MM.1S (cell line): ENCODE measurements around the gene GRPR.

Source experiments
- DNase-seq: peaks from one replicate; pipeline ENCODE4 v3.0.0-alpha.2; 2015
- H2AFZ ChIP-seq: fragments of 300-600 bp; sonication (generic); 2 replicates; pipeline ENCODE4 v1.6.0; 2016; ENCODE audit warnings: antibody characterized with exemption, low read length
- H3F3A ChIP-seq: fragments of 300-600 bp; sonication (generic); 2 replicates; pipeline ENCODE4 v1.6.1; 2016; ENCODE audit warnings: mild to moderate bottlenecking, antibody characterized with exemption, low read length, moderate library complexity, mixed read lengths; ENCODE audit not compliant: insufficient read depth
- H3K27ac ChIP-seq: fragments of 300-600 bp; sonication (generic); 2 replicates; pipeline ENCODE4 v1.5.1; 2016; ENCODE audit warnings: mild to moderate bottlenecking, low read length
- H3K27me3 ChIP-seq: fragments of 300-600 bp; sonication (generic); replicated peaks from 2 replicates; pipeline ENCODE4 v1.6.0; 2016; ENCODE audit warnings: low read length; ENCODE audit not compliant: insufficient read depth
- H3K36me3 ChIP-seq: fragments of 300-600 bp; sonication (generic); replicated peaks from 2 replicates; pipeline ENCODE4 v1.6.1; 2016; ENCODE audit warnings: mild to moderate bottlenecking, low read length, mixed read lengths; ENCODE audit not compliant: insufficient read depth
- H3K4me1 ChIP-seq: fragments of 300-600 bp; sonication (generic); 2 replicates; pipeline ENCODE4 v1.6.1; 2016; ENCODE audit warnings: low read length, mixed read lengths
- H3K4me2 ChIP-seq: fragments of 300-600 bp; sonication (generic); 2 replicates; pipeline ENCODE4 v1.6.0; 2016; ENCODE audit warnings: low read depth, low read length
- H3K4me3 ChIP-seq: fragments of 300-600 bp; sonication (generic); 2 replicates; pipeline ENCODE4 v1.5.1; 2016; ENCODE audit warnings: low read length, mixed read lengths
- H3K79me2 ChIP-seq: fragments of 300-600 bp; sonication (generic); 2 replicates; pipeline ENCODE4 v1.6.1; 2016; ENCODE audit warnings: mixed run types, low read length, mixed read lengths
- H3K9ac ChIP-seq: fragments of 300-600 bp; sonication (generic); 2 replicates; pipeline ENCODE4 v1.6.1; 2016; ENCODE audit warnings: low read length, mixed read lengths
- H3K9me2 ChIP-seq: fragments of 300-600 bp; sonication (generic); replicated peaks from 2 replicates; pipeline ENCODE4 v1.6.1; 2016; ENCODE audit warnings: mild to moderate bottlenecking, low read length, mixed read lengths; ENCODE audit not compliant: insufficient read depth
- H3K9me3 ChIP-seq: fragments of 300-600 bp; sonication (generic); replicated peaks from 2 replicates; pipeline ENCODE4 v1.6.1; 2016; ENCODE audit warnings: mild to moderate bottlenecking, low read length, mixed read lengths; ENCODE audit not compliant: insufficient read depth
- H4K20me1 ChIP-seq: fragments of 300-600 bp; sonication (generic); 2 replicates; pipeline ENCODE4 v1.6.1; 2016; ENCODE audit warnings: mild to moderate bottlenecking, low read length, moderate library complexity, mixed read lengths; ENCODE audit not compliant: insufficient read depth
- EZH2 ChIP-seq: fragments of 300-600 bp; sonication (generic); optimal IDR thresholded peaks from 2 replicates; pipeline ENCODE3; 2017; ENCODE audit warnings: low read depth, mild to moderate bottlenecking, antibody characterized with exemption, low read length, mixed read lengths
- EZH2phosphoT487 ChIP-seq: fragments of 300-600 bp; sonication (generic); IDR thresholded peaks from 2 replicates; pipeline ENCODE4 v1.6.1; 2018; ENCODE audit warnings: antibody characterized with exemption, low read length
- TF ChIP-seq, protein P1 (sequence below): fragments of 300-600 bp; sonication (generic); IDR thresholded peaks from 2 replicates; pipeline ENCODE4 v1.5.1; 2016; ENCODE audit warnings: antibody characterized with exemption, low read length, mixed read lengths

The GRPR gene

DNA sequence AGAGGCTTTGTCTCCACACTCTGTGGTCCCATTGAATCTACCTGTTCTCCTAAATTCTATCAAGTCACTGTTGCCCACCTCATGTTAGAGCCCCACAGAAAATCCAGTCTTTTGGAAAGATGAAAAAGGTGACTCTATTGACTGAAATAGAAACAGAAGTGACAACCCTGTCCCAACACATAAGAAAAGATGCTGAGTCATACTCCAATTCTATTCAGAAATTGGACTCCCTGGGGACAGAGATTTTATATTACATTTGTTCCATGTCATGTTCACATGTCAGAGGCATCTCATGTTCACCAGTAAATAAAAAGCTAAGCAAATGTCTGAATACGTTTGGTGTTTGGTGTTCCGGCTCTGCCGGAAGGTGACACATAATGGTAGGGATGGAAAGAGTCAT, 2.9 kb upstream of the GRPR start:
- TF ChIP-seq, protein P1, sequence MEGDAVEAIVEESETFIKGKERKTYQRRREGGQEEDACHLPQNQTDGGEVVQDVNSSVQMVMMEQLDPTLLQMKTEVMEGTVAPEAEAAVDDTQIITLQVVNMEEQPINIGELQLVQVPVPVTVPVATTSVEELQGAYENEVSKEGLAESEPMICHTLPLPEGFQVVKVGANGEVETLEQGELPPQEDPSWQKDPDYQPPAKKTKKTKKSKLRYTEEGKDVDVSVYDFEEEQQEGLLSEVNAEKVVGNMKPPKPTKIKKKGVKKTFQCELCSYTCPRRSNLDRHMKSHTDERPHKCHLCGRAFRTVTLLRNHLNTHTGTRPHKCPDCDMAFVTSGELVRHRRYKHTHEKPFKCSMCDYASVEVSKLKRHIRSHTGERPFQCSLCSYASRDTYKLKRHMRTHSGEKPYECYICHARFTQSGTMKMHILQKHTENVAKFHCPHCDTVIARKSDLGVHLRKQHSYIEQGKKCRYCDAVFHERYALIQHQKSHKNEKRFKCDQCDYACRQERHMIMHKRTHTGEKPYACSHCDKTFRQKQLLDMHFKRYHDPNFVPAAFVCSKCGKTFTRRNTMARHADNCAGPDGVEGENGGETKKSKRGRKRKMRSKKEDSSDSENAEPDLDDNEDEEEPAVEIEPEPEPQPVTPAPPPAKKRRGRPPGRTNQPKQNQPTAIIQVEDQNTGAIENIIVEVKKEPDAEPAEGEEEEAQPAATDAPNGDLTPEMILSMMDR, result no peak
- no peak for TF ChIP-seq EZH2phosphoT487
- TF ChIP-seq EZH2, result no peak
- H3K4me3 ChIP-seq, result peak overlapping the region; percentile 37
- no peaks in the 10 kb centered on the region for H3K9me3 ChIP-seq
- H4K20me1 ChIP-seq, result no peaks in the 10 kb centered on the region
- no peaks in the 10 kb centered on the region for H3K36me3 ChIP-seq
- peaks cover 34% of the 10 kb centered on the region for H3K27me3 ChIP-seq
- no peaks in the 10 kb centered on the region for H3K9me2 ChIP-seq
- peak overlapping the region; percentile 66; the same call in 1 of the 2 replicates for H3K27ac ChIP-seq
- no peak for DNase-seq
- peaks cover 19% of the 10 kb centered on the region for H3K4me1 ChIP-seq
- H3F3A ChIP-seq, result peaks cover 19% of the 10 kb centered on the region
- H2AFZ ChIP-seq, result no peak overlapping the region
- H3K79me2 ChIP-seq, result no peaks in the 10 kb centered on the region
- H3K4me2 ChIP-seq, result peak overlapping the region; percentile 78
- H3K9ac ChIP-seq, result no peak overlapping the region

- Histone ChIP-seq H2AFZ (no peak overlapping the region), H3K27ac (no peak overlapping the region), H3K9me2 (no peaks in the 10 kb centered on the region), H3F3A (peaks cover 17% of the 10 kb centered on the region), H3K9me3 (no peaks in the 10 kb centered on the region), H3K4me2 (no peak overlapping the region), H3K36me3 (no peaks in the 10 kb centered on the region), H3K4me1 (peaks cover 16% of the 10 kb centered on the region), H3K4me3 (no peak overlapping the region), H3K79me2 (no peaks in the 10 kb centered on the region), H3K27me3 (peaks cover 57% of the 10 kb centered on the region), H4K20me1 (no peaks in the 10 kb centered on the region), H3K9ac (no peak overlapping the region)
- DNase-seq, result no peak
- TF ChIP-seq, protein P1, result no peak
- TF ChIP-seq EZH2phosphoT487 (no peak), EZH2 (no peak)
Measured at GRCh38 chrX:16124201-16124600, 836 bp downstream of the GRPR start.

DNA sequence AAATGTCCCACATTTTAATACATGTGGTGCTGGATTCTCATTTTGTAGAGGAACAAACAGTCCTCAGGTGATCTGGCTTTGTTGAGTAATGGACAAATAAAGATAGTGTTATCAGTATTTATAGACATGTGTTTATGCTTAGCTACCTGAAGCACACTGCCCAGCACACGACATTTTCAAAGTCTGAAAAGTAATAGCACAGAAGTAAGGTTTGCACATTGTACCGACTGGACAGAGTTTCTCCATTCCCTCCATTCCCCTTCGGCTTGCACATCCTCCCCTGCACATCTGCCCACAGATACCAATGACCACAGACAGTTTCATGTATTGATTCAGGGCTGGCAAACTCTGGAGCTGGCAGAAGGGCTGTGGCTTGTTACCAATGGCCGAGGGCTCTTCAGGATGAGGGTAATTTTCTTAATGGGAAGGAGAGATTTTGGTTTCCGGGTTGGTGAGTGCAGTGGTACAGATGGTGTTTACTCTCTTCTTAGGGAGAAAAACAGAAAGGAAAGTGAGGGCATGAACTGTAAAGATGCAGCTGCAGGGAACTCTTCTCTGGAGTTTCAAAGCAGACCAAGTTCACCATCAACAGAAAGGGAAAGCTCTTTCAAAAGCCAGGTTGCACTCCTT, 2.3 kb downstream of the GRPR start:
- Histone ChIP-seq H3K9ac (no peak overlapping the region), H3K4me3 (no peak overlapping the region), H2AFZ (no peak overlapping the region), H3K4me2 (peak overlapping the region; percentile 16; the same call in 1 of the 2 replicates), H3K4me1 (peaks cover 5% of the 10 kb centered on the region; the same call in 1 of the 2 replicates), H3K27me3 (peaks cover 66% of the 10 kb centered on the region), H3F3A (peaks cover 3% of the 10 kb centered on the region; the same call in 1 of the 2 replicates), H3K9me2 (no peaks in the 10 kb centered on the region), H3K79me2 (no peaks in the 10 kb centered on the region), H3K27ac (no peak overlapping the region), H4K20me1 (no peaks in the 10 kb centered on the region), H3K36me3 (no peaks in the 10 kb centered on the region), H3K9me3 (no peaks in the 10 kb centered on the region)
- TF ChIP-seq, protein P1, result no peak
- TF ChIP-seq EZH2phosphoT487, result no peak
- TF ChIP-seq EZH2, result no peak
- peak; percentile 29 for DNase-seq
